OCI-LY7 (cell line): ENCODE data around the gene OR56A5.

Experiments used
- EZH2phosphoT487 ChIP-seq: fragments of 200-600 bp; sonication (generic); IDR thresholded peaks from 2 replicates; pipeline ENCODE4 v1.6.1; 2018; ENCODE audit warnings: low read depth, borderline replicate concordance, mild to moderate bottlenecking, mixed run types, antibody characterized with exemption, low read length, moderate library complexity, mixed read lengths
- TF ChIP-seq, protein P1 (sequence below): fragments of 200-600 bp; sonication (generic); conservative IDR thresholded peaks from 2 replicates; pipeline ENCODE4 v1.5.1; 2014; ENCODE audit warnings: mild to moderate bottlenecking, antibody characterized with exemption, low read length, moderate library complexity, mixed read lengths

DNA sequence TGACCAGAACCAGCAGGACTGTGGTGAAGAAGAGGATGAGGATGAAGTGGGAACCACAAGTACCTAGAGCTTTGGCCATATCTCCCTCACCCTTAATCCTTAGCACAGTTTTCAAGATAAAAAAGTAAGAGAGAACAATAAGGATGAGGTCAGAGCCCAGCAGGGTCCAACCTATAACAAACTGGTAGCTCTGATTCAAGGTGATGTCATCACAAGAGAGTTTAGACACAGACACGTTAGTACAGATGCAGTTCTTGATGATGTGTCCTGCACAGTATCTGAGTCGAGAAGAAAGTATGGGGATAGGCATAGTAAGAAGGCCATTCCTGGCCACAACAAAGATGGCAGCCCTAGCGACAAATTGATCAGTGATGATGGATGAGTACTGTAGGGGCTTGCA is 586 bp downstream of the OR56A5 start:
- TF ChIP-seq, protein P1, sequence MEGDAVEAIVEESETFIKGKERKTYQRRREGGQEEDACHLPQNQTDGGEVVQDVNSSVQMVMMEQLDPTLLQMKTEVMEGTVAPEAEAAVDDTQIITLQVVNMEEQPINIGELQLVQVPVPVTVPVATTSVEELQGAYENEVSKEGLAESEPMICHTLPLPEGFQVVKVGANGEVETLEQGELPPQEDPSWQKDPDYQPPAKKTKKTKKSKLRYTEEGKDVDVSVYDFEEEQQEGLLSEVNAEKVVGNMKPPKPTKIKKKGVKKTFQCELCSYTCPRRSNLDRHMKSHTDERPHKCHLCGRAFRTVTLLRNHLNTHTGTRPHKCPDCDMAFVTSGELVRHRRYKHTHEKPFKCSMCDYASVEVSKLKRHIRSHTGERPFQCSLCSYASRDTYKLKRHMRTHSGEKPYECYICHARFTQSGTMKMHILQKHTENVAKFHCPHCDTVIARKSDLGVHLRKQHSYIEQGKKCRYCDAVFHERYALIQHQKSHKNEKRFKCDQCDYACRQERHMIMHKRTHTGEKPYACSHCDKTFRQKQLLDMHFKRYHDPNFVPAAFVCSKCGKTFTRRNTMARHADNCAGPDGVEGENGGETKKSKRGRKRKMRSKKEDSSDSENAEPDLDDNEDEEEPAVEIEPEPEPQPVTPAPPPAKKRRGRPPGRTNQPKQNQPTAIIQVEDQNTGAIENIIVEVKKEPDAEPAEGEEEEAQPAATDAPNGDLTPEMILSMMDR: no peak
- no peak for TF ChIP-seq EZH2phosphoT487
